Panc1 (cell line): ENCODE data around the gene UGDH. TPM values are rescaled to one million over a fixed set of nuclear protein-coding genes. Genes with fewer than 3 reads are reported as not detected.
A peak's percentile ranks its signal among the peaks of the same experiment; 100 is the strongest.

Source experiments
- ATAC-seq: fragments of 200-7000 bp; cut with Tn5 transposase; 2 replicates; pipeline ENCODE4 v1.9.1; 2020; ENCODE audit warnings: mild to moderate bottlenecking, moderate library complexity
- BruUV-seq: library from RNA; stranded (reverse); fragments of 400-500 nt; replicated peaks from 2 replicates; lab custom pipeline; 2021; lab: Mats Ljungman, UMichigan
- CTCF ChIA-PET: fragments of 300-600 bp; sonication (Branson Sonifier 250); formaldehyde crosslinking; loops from one replicate; lab custom pipeline; 2022; ENCODE audit warnings: antibody characterized with exemption; lab: Charles Lee
- POLR2A ChIA-PET: fragments of 300-600 bp; sonication (Branson Sonifier 250); formaldehyde crosslinking; loops from one replicate; lab custom pipeline; 2022; ENCODE audit warnings: antibody characterized with exemption; lab: Charles Lee
- DNase-seq: peaks from one replicate; pipeline ENCODE4 v3.0.0-alpha.2; 2010; ENCODE audit warnings: low read depth, low spot score
- H3K27ac ChIP-seq: 2 replicates; pipeline ENCODE4 v1.5.1; 2011; ENCODE audit warnings: mild to moderate bottlenecking, low read length, inconsistent platforms
- H3K27me3 ChIP-seq: fragments of 200-500 bp; sonication (Bioruptor generic); 2 replicates; pipeline ENCODE4 v1.6.0; 2014; ENCODE audit warnings: low read length, inconsistent platforms; ENCODE audit not compliant: control insufficient read depth, insufficient read depth
- H3K36me3 ChIP-seq: fragments of 200-500 bp; sonication (Bioruptor generic); 2 replicates; pipeline ENCODE4 v1.5.1; 2014; ENCODE audit warnings: inconsistent platforms, mild to moderate bottlenecking, low read length, moderate library complexity; ENCODE audit not compliant: control insufficient read depth, insufficient read depth
- H3K4me1 ChIP-seq: 2 replicates; pipeline ENCODE4 v1.5.1; 2011; ENCODE audit warnings: inconsistent platforms, mild to moderate bottlenecking, low read length, moderate library complexity; ENCODE audit not compliant: control insufficient read depth, insufficient read depth
- H3K4me3 ChIP-seq, 2 experiments: 2 replicates each; pipeline ENCODE4 v1.5.1; 2011 to 2012; ENCODE audit warnings: low read depth in 2 of 2, low read length in 2 of 2, mild to moderate bottlenecking in 2 of 2, inconsistent platforms in 1 of 2, moderate library complexity in 1 of 2
- H3K9me3 ChIP-seq: fragments of 200-500 bp; sonication (Bioruptor generic); 2 replicates; pipeline ENCODE4 v1.5.1; 2014; ENCODE audit warnings: low read depth, mild to moderate bottlenecking, inconsistent platforms, low read length, moderate library complexity; ENCODE audit not compliant: control insufficient read depth, insufficient read depth
- POLR2AphosphoS5 ChIP-seq: IDR thresholded peaks from 2 replicates; pipeline ENCODE4 v1.6.1; 2012; ENCODE audit warnings: mild to moderate bottlenecking, low read depth, low read length, moderate library complexity
- TCF7L2 ChIP-seq: IDR thresholded peaks from 2 replicates; pipeline ENCODE4 v1.6.1; 2011; ENCODE audit warnings: mild to moderate bottlenecking, low read depth, low read length, inconsistent platforms
- in situ Hi-C: cut with HindIII; loops from 2 replicates; pipeline ENCODE4 v1.10.0; 2016; ENCODE audit warnings: low sequenced_read_pairs, low pct_unique_long_range_greater_than_20kb
- intact Hi-C: fragments of 100-400 bp; cut with micrococcal nuclease; formaldehyde crosslinking; loops from one replicate; pipeline ENCODE4 v1.10.0; 2022; ENCODE audit not compliant: unreplicated experiment
- total RNA-seq: library from RNA; stranded (reverse); gene quantifications from one replicate; pipeline ENCODE4 v1.2.1, GENCODE V29; 2021; ENCODE audit not compliant: unreplicated experiment
- TF ChIP-seq, protein P1 (sequence below): fragments of 450-650 bp; IDR thresholded peaks from 2 replicates; pipeline ENCODE4 v1.5.1; 2017; ENCODE audit warnings: mild to moderate bottlenecking
- TF ChIP-seq, protein P2 (sequence below), 2 experiments: IDR thresholded peaks; 2 replicates each; pipeline ENCODE4 v1.6.1; 2011 to 2012; ENCODE audit warnings: low read depth in 2 of 2, control low read depth in 1 of 2, low read length in 1 of 2, mild to moderate bottlenecking in 1 of 2, moderate library complexity in 1 of 2; ENCODE audit not compliant: insufficient read depth in 1 of 2

The UGDH gene
- total RNA-seq, 1 experiment from 2014 or later: 373 TPM

DNA sequence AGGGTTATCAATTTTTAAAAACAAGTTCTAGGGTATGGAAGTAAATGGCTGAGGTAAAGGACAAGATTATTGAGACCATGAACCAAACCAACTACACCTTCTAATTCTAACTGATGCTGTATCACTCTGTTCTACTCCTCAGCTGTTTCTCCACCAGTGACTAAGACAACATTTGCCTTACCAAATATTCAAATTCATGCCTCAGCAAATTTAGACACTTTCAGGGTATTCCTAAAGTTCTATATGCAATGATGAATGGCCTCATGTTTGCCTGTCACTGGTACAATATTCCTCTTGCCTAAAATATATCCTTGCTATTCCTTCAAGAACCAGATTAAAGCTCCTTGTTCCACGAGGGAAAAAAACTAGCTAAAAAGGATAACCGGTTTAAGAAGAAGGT, 73.5 kb downstream of the UGDH start:
- ChIA-PET POLR2A (interaction anchor here (0.5 kb wide), 1 partner anchor 408 kb away, joined by 3 read pairs; no protein-coding TSS in a partner anchor), CTCF (no interaction called here)
- Histone ChIP-seq H3K27ac (no peak overlapping the region), H3K4me3 (no peak overlapping the region), H3K27me3 (no peaks in the 10 kb centered on the region), H3K4me1 (peaks cover 9% of the 10 kb centered on the region), H3K9me3 (no peaks in the 10 kb centered on the region), H3K36me3 (peaks cover 61% of the 10 kb centered on the region)
- in situ Hi-C loops: no loop called here
- DNase-seq (no peak), ATAC-seq (no peak)
- intact Hi-C loops: no loop called here
- no peak for TF ChIP-seq POLR2AphosphoS5
- no TSS peak for BruUV-seq

DNA sequence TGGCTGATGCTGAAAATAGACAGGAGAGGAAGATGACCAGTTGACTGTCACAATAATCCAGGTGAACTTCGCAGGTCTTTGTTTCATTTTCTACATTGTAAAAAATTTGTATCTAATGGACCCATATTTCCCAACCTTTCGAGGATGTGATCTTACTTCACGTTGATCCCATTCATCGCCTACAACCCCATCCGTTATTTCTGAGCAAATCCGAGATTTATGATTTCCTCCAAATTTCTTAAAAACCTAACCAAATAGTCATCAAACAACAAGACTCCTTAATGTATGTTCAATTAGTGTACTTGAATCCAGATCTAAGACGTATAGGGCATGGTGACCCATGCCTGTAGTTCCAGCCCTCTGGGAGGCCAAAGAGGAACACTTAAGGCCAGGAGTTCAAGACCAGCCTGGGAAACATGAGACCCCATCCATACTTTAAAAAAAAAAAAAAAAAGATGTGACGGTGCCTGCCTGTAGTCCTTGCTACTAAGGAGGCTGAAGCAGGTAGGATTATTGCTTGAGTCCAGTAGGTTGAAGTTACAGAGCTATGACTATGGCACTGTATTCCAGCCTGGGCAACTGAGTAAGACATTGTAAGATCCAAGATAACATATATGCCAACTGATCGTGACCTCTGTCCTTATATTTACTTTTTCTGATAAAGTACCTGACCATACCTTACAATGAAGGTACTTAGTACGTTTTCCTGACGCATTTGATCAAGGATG, 74.2 kb downstream of the UGDH start:
- CTCF ChIA-PET: no interaction called here

More for the DNA sequence above, 74.2 kb downstream of the UGDH start:
- no peaks in the 10 kb centered on the region for H3K27me3 ChIP-seq
- no peak overlapping the region for H3K27ac ChIP-seq
- in situ Hi-C loops (no loop called here), intact Hi-C loops (no loop called here)
- peaks cover 55% of the 10 kb centered on the region for H3K36me3 ChIP-seq
- TF ChIP-seq POLR2AphosphoS5: peak; percentile 39
- TF ChIP-seq, protein P1, sequence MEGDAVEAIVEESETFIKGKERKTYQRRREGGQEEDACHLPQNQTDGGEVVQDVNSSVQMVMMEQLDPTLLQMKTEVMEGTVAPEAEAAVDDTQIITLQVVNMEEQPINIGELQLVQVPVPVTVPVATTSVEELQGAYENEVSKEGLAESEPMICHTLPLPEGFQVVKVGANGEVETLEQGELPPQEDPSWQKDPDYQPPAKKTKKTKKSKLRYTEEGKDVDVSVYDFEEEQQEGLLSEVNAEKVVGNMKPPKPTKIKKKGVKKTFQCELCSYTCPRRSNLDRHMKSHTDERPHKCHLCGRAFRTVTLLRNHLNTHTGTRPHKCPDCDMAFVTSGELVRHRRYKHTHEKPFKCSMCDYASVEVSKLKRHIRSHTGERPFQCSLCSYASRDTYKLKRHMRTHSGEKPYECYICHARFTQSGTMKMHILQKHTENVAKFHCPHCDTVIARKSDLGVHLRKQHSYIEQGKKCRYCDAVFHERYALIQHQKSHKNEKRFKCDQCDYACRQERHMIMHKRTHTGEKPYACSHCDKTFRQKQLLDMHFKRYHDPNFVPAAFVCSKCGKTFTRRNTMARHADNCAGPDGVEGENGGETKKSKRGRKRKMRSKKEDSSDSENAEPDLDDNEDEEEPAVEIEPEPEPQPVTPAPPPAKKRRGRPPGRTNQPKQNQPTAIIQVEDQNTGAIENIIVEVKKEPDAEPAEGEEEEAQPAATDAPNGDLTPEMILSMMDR: no peak
- TF ChIP-seq TCF7L2: no peak
- TF ChIP-seq, protein P2, sequence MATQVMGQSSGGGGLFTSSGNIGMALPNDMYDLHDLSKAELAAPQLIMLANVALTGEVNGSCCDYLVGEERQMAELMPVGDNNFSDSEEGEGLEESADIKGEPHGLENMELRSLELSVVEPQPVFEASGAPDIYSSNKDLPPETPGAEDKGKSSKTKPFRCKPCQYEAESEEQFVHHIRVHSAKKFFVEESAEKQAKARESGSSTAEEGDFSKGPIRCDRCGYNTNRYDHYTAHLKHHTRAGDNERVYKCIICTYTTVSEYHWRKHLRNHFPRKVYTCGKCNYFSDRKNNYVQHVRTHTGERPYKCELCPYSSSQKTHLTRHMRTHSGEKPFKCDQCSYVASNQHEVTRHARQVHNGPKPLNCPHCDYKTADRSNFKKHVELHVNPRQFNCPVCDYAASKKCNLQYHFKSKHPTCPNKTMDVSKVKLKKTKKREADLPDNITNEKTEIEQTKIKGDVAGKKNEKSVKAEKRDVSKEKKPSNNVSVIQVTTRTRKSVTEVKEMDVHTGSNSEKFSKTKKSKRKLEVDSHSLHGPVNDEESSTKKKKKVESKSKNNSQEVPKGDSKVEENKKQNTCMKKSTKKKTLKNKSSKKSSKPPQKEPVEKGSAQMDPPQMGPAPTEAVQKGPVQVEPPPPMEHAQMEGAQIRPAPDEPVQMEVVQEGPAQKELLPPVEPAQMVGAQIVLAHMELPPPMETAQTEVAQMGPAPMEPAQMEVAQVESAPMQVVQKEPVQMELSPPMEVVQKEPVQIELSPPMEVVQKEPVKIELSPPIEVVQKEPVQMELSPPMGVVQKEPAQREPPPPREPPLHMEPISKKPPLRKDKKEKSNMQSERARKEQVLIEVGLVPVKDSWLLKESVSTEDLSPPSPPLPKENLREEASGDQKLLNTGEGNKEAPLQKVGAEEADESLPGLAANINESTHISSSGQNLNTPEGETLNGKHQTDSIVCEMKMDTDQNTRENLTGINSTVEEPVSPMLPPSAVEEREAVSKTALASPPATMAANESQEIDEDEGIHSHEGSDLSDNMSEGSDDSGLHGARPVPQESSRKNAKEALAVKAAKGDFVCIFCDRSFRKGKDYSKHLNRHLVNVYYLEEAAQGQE (IDR thresholded peaks at IDR 0.05; ENCODE audit: insufficient read depth in 1 of 2, low read depth in 2 of 2, low read length in 1 of 2): no peak
- H3K4me1 ChIP-seq: peaks cover 9% of the 10 kb centered on the region
- no peaks in the 10 kb centered on the region for H3K9me3 ChIP-seq
- POLR2A ChIA-PET: no interaction called here
- DNase-seq (no peak), ATAC-seq (no peak)
- BruUV-seq: no TSS peak
- no peak overlapping the region for H3K4me3 ChIP-seq
